ENCODE results near the gene MARCHF3. TPM values are rescaled to one million over a fixed set of nuclear protein-coding genes. Genes with fewer than 3 reads are reported as not detected.

The MARCHF3 gene
- total and polyA plus RNA-seq, 2 donors (not counting 3 experiments of a cell fraction or from before 2014, with no cell fraction given): 31.9 to 35.0 TPM

- DNase-seq (ENCODE audit: low read depth, low spot score): no peak
- no peaks in the 10 kb centered on the region for H4K20me1 ChIP-seq (replicated peaks; ENCODE audit: control insufficient read depth, extremely low read depth, insufficient read depth, low read length)
- no peak overlapping the region for H3K4me3 ChIP-seq (replicated peaks in 1 of 3; ENCODE audit: insufficient read depth in 1 of 3, low read depth in 1 of 3, low read length in 3 of 3)
- ChIA-PET CTCF (no interaction called here), POLR2A (no interaction called here)
- no peak overlapping the region for H3K9ac ChIP-seq (replicated peaks; ENCODE audit: extremely low read depth, insufficient read depth, low read length)
- H3K4me2 ChIP-seq (ENCODE audit: insufficient read depth, low read length): no peak overlapping the region
- BruUV-seq (replicated peaks): no TSS peak
- H3K79me2 ChIP-seq (ENCODE audit: control insufficient read depth, insufficient read depth, low read length): no peaks in the 10 kb centered on the region
- H3K9me3 ChIP-seq (replicated peaks; ENCODE audit: control insufficient read depth, insufficient read depth, low read length): no peaks in the 10 kb centered on the region
- no peak overlapping the region for H2AFZ ChIP-seq (ENCODE audit: low read depth, low read length)
- FAIRE-seq: no peak
- dilution Hi-C loops (cut with MboI; ENCODE audit: extremely low pct_ligation_motif_present, low sequenced_read_pairs): no loop called here
- peaks cover 9% of the 10 kb centered on the region for H3K4me1 ChIP-seq (ENCODE audit: control insufficient read depth, extremely low read depth, insufficient read depth, low read length)
- intact Hi-C loops (cut with micrococcal nuclease): no loop called here
- H3K27me3 ChIP-seq (ENCODE audit: control insufficient read depth in 2 of 2, insufficient read depth in 2 of 2, low read length in 2 of 2): no peaks in the 10 kb centered on the region
- no peaks in the 10 kb centered on the region for H3K36me3 ChIP-seq (ENCODE audit: control insufficient read depth in 2 of 2, extremely low read depth in 1 of 2, insufficient read depth in 2 of 2, low read length in 2 of 2)
- no peak overlapping the region for H3K27ac ChIP-seq (ENCODE audit: insufficient read depth, low read depth, low read length)
- no peak for TF ChIP-seq MYC (IDR thresholded peaks at IDR 0.05; ENCODE audit: low read depth, low read length)
- TF ChIP-seq MAX (IDR thresholded peaks at IDR 0.05; ENCODE audit: insufficient read depth, insufficient read length): no peak
- no peak for TF ChIP-seq FOS (IDR thresholded peaks at IDR 0.05; ENCODE audit: borderline replicate concordance, insufficient read depth, low read length)
- TF ChIP-seq CTCF (IDR thresholded peaks at IDR 0.05; ENCODE audit: extremely low read depth in 1 of 2, insufficient read depth in 1 of 2, low read depth in 1 of 2, low read length in 2 of 2): no peak
- no peaks in the 10 kb centered on the region for H3K9me1 ChIP-seq (replicated peaks; ENCODE audit: control insufficient read depth, extremely low read depth, insufficient read depth, low read length)
These were observed 34.0 kb upstream of the MARCHF3 start for GRCh38 chr5:127064253-127064840.

- H3K9me3 ChIP-seq (replicated peaks; ENCODE audit: control insufficient read depth, insufficient read depth, low read length): no peaks in the 10 kb centered on the region
- H3K9ac ChIP-seq (replicated peaks; ENCODE audit: extremely low read depth, insufficient read depth, low read length): no peak overlapping the region
- FAIRE-seq (no peak), DNase-seq (ENCODE audit: low read depth, low spot score) (no peak)
- H3K36me3 ChIP-seq (ENCODE audit: control insufficient read depth in 2 of 2, extremely low read depth in 1 of 2, insufficient read depth in 2 of 2, low read length in 2 of 2): no peaks in the 10 kb centered on the region
- no peak for TF ChIP-seq MYC (IDR thresholded peaks at IDR 0.05; ENCODE audit: low read depth, low read length)
- no peak for TF ChIP-seq CTCF (IDR thresholded peaks at IDR 0.05; ENCODE audit: extremely low read depth in 1 of 2, insufficient read depth in 1 of 2, low read depth in 1 of 2, low read length in 2 of 2)
- no peak for TF ChIP-seq MAX (IDR thresholded peaks at IDR 0.05; ENCODE audit: insufficient read depth, insufficient read length)
- no peak for TF ChIP-seq JUN (IDR thresholded peaks at IDR 0.05; ENCODE audit: borderline replicate concordance, insufficient read depth, insufficient read length, low read depth)
- no peak for TF ChIP-seq POLR2A (IDR thresholded peaks at IDR 0.05; ENCODE audit: low read depth, low read length)
- TF ChIP-seq EZH2 (IDR thresholded peaks at IDR 0.05; ENCODE audit: borderline replicate concordance, low read depth, low read length, severe bottlenecking): no peak
- no peak for TF ChIP-seq FOS (IDR thresholded peaks at IDR 0.05; ENCODE audit: borderline replicate concordance, insufficient read depth, low read length)
- TF ChIP-seq GATA2 (IDR thresholded peaks at IDR 0.05; ENCODE audit: insufficient read depth, insufficient read length, low read depth, low read length): no peak
- no peak overlapping the region for H3K4me3 ChIP-seq (replicated peaks in 1 of 3; ENCODE audit: insufficient read depth in 1 of 3, low read depth in 1 of 3, low read length in 3 of 3)
- no peaks in the 10 kb centered on the region for H3K79me2 ChIP-seq (ENCODE audit: control insufficient read depth, insufficient read depth, low read length)
- H2AFZ ChIP-seq (ENCODE audit: low read depth, low read length): no peak overlapping the region
- ChIA-PET CTCF (no interaction called here), POLR2A (no interaction called here)
- dilution Hi-C loops (cut with MboI; ENCODE audit: extremely low pct_ligation_motif_present, low sequenced_read_pairs) (no loop called here), intact Hi-C loops (cut with micrococcal nuclease) (no loop called here)
- no peaks in the 10 kb centered on the region for H4K20me1 ChIP-seq (replicated peaks; ENCODE audit: control insufficient read depth, extremely low read depth, insufficient read depth, low read length)
- no peak overlapping the region for H3K4me2 ChIP-seq (ENCODE audit: insufficient read depth, low read length)
- H3K27me3 ChIP-seq (ENCODE audit: control insufficient read depth in 2 of 2, insufficient read depth in 2 of 2, low read length in 2 of 2): no peaks in the 10 kb centered on the region
- H3K9me1 ChIP-seq (replicated peaks; ENCODE audit: control insufficient read depth, extremely low read depth, insufficient read depth, low read length): no peaks in the 10 kb centered on the region
- H3K27ac ChIP-seq (ENCODE audit: insufficient read depth, low read depth, low read length): no peak overlapping the region
- no peaks in the 10 kb centered on the region for H3K4me1 ChIP-seq (ENCODE audit: control insufficient read depth, extremely low read depth, insufficient read depth, low read length)
- no TSS peak for BruUV-seq (replicated peaks)
These were observed 33.0 kb upstream of the MARCHF3 start for GRCh38 chr5:127063257-127063913.

Data from endothelial cell of umbilical vein (primary cell).